ENCODE measurements around the gene PHIP. TPM values are rescaled to one million over a fixed set of nuclear protein-coding genes. Genes with fewer than 3 reads are reported as not detected.
A peak's percentile ranks its signal among the peaks of the same experiment; 100 is the strongest.

Gene PHIP
- total RNA-seq, 1 donor from 2014 or later, result 33.9 TPM

GRCh38 chr6:79079561-79080041 is 1.5 kb upstream of the PHIP start:
- peaks cover 27% of the 10 kb centered on the region for H3K27me3 Mint-ChIP-seq
- intact Hi-C loops (cut with micrococcal nuclease), result loop anchor here (2.0 to 10.0 kb wide), 5 partner anchors 39 to 1027 kb away; partner anchors contain the start of genes BCKDHB and LCA5
- peaks cover 10% of the 10 kb centered on the region for H3K36me3 Mint-ChIP-seq (ENCODE audit: low read depth)
- peak overlapping the region; percentile 96 for H3K4me3 Mint-ChIP-seq
- DNase-seq, result no peak
- H3K9me3 Mint-ChIP-seq, result no peaks in the 10 kb centered on the region
- peak overlapping the region; percentile 96 for H3K27ac Mint-ChIP-seq
- peaks cover 25% of the 10 kb centered on the region for H3K4me1 Mint-ChIP-seq

DNA sequence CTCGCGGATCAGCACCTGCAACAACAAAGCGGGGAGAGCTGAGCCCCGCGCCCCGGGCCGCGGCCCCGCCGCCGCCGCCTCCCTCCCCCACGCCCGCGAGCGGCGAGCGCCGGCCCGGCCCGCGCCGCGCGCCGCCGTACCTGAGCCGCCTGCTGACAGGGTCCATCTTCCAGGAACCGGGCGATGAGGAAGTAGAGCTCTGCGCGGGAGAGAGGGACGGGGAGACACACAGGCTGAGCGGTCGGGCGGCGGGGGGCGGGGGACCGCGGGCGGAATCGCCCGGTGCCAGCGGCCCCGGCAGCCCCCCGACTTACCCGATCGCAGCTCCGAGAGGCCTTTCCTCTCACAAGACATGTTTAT is 359 bp downstream of the PHIP start:
- Mint-ChIP-seq H3K4me3 (peak overlapping the region; percentile 96), H3K27me3 (peaks cover 14% of the 10 kb centered on the region), H3K9me3 (no peaks in the 10 kb centered on the region), H3K4me1 (peaks cover 34% of the 10 kb centered on the region), H3K27ac (peak overlapping the region; percentile 96), H3K36me3 (ENCODE audit: low read depth) (peaks cover 15% of the 10 kb centered on the region)
- no peak for DNase-seq
- intact Hi-C loops (cut with micrococcal nuclease), result loop anchor here (1.0 to 10.0 kb wide), 8 partner anchors 15 to 1029 kb away; partner anchors contain the start of genes BCKDHB, HMGN3, IRAK1BP1 and LCA5

GRCh38 chr6:79076782-79077641 is 1.0 kb downstream of the PHIP start:
- Mint-ChIP-seq H3K9me3 (no peaks in the 10 kb centered on the region), H3K4me1 (peaks cover 37% of the 10 kb centered on the region), H3K4me3 (peak overlapping the region; percentile 95), H3K36me3 (ENCODE audit: low read depth) (peaks cover 17% of the 10 kb centered on the region), H3K27ac (peak overlapping the region; percentile 90), H3K27me3 (peaks cover 9% of the 10 kb centered on the region)
- peak; percentile 96 for DNase-seq
- intact Hi-C loops (cut with micrococcal nuclease), result loop anchor here (1.0 to 10.0 kb wide), 3 partner anchors 14 to 388 kb away; no protein-coding TSS in a partner anchor

DNA sequence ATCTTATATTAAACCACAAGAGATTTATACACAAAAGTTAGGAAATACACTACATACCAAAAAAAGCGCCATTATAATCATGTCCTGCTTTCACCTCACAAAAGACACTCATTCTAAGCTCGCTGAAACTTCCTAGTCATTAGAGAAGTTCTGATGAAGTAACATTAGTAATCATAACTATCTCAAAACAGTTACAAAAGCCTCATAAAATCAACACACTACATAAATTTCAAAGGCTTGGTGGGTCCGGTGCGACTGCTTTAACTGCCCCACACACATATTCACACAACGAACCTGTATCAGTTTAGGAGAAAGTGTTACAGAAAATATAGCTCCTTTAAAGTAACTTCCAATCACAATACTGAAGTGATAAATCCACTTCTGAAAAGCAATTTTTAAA is 1.9 kb downstream of the PHIP start:
- no peaks in the 10 kb centered on the region for H3K9me3 Mint-ChIP-seq
- H3K27ac Mint-ChIP-seq, result peak overlapping the region; percentile 90
- H3K27me3 Mint-ChIP-seq, result peaks cover 3% of the 10 kb centered on the region
- DNase-seq, result no peak
- peak overlapping the region; percentile 95 for H3K4me3 Mint-ChIP-seq
- peaks cover 18% of the 10 kb centered on the region for H3K36me3 Mint-ChIP-seq (ENCODE audit: low read depth)
- intact Hi-C loops (cut with micrococcal nuclease), result loop anchor here (1.0 to 10.0 kb wide), 3 partner anchors 13 to 389 kb away; no protein-coding TSS in a partner anchor
- H3K4me1 Mint-ChIP-seq, result peaks cover 38% of the 10 kb centered on the region

DNA sequence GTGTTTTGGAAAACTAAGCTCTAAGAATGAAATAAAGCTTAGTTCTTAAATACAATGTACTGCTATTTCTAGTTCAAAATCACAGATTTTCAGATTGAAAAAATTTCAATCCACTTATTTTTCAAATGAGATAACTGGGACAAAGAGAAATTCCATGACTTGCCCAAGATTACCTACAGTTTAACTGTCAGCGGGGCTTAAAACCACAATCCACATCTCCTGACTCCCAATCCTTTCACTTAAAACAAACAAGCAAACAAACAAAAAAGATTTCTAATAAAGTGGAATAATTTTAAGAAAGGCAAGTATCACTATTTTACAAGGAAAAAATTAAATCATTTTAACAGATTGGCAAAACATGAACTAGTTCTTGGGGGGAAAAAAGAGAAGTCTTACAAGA is 4.2 kb downstream of the PHIP start:
- intact Hi-C loops (cut with micrococcal nuclease), result loop anchor here (10.0 kb wide), 1 partner anchor 391 kb away; no protein-coding TSS in a partner anchor
- DNase-seq, result no peak
- Mint-ChIP-seq H3K9me3 (no peaks in the 10 kb centered on the region), H3K27me3 (no peaks in the 10 kb centered on the region), H3K4me1 (peaks cover 42% of the 10 kb centered on the region), H3K4me3 (no peak overlapping the region), H3K27ac (no peak overlapping the region), H3K36me3 (ENCODE audit: low read depth) (peaks cover 24% of the 10 kb centered on the region)

GRCh38 chr6:79072640-79073181 is 5.3 kb downstream of the PHIP start:
- H3K27ac Mint-ChIP-seq, result no peak overlapping the region
- no peaks in the 10 kb centered on the region for H3K9me3 Mint-ChIP-seq
- H3K4me1 Mint-ChIP-seq, result peaks cover 39% of the 10 kb centered on the region
- no peaks in the 10 kb centered on the region for H3K27me3 Mint-ChIP-seq
- H3K36me3 Mint-ChIP-seq (ENCODE audit: low read depth), result peaks cover 23% of the 10 kb centered on the region
- DNase-seq, result no peak
- H3K4me3 Mint-ChIP-seq, result no peak overlapping the region
- intact Hi-C loops (cut with micrococcal nuclease), result loop anchor here (10.0 kb wide), 1 partner anchor 392 kb away; no protein-coding TSS in a partner anchor

DNA sequence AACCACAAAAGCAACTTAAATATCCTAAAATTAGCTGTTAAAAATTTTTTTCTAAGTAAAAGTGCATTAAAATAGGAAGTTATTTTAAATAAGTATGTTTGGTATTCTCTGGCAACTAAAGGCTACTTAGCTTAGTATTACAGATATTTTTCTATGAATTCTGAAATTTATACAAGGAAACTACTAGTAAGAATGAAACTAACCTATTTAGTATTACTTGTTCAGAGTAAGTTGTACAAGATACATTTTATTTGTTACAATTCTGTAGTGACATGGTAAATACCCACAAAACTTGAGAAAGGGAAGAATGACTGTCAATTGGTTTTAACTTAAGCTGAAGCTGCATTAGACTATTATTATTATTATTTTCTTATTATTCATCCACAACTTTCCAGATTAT is 6.5 kb downstream of the PHIP start:
- H3K4me3 Mint-ChIP-seq, result no peak overlapping the region
- intact Hi-C loops (cut with micrococcal nuclease), result loop anchor here (10.0 kb wide), 1 partner anchor 393 kb away; no protein-coding TSS in a partner anchor
- H3K9me3 Mint-ChIP-seq, result no peaks in the 10 kb centered on the region
- H3K27me3 Mint-ChIP-seq, result no peaks in the 10 kb centered on the region
- H3K27ac Mint-ChIP-seq, result no peak overlapping the region
- DNase-seq, result no peak
- peaks cover 22% of the 10 kb centered on the region for H3K36me3 Mint-ChIP-seq (ENCODE audit: low read depth)
- H3K4me1 Mint-ChIP-seq, result peaks cover 42% of the 10 kb centered on the region

DNA sequence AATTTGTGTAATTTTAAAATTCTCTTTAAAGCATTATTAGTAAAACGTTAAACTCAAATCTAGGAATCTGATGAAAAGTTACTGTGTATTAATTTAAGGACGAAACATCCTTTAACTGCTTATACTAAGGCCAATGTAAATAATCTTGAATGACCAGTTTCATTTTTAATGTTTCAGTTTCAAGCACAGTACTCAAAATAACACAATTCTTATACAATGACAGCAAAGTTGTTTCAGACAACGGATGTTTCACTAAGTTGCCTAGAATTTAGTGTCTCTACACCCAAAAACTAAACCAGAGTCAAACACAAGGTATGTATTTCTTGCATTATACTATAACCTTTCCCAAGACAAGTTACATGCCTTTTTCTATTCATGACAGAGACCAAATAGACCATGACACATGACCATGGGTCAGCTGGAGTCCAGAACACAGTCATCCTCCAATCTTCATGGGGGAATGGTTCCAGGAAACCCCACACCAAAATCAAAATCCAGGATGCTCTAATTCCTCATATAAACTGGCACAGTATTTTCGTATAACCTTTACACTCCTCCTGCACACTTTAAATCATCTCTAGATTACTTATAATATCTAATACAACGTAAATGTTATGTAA is 7.7 kb downstream of the PHIP start:
- H3K4me3 Mint-ChIP-seq, result no peak overlapping the region
- H3K9me3 Mint-ChIP-seq, result no peaks in the 10 kb centered on the region
- no peak overlapping the region for H3K27ac Mint-ChIP-seq
- intact Hi-C loops (cut with micrococcal nuclease), result loop anchor here (10.0 kb wide), 1 partner anchor 394 kb away; no protein-coding TSS in a partner anchor
- no peaks in the 10 kb centered on the region for H3K27me3 Mint-ChIP-seq
- H3K4me1 Mint-ChIP-seq, result peaks cover 34% of the 10 kb centered on the region
- peaks cover 16% of the 10 kb centered on the region for H3K36me3 Mint-ChIP-seq (ENCODE audit: low read depth)
- DNase-seq, result no peak

- no peak overlapping the region for H3K4me3 Mint-ChIP-seq
- H3K9me3 Mint-ChIP-seq, result no peaks in the 10 kb centered on the region
- H3K27me3 Mint-ChIP-seq, result no peaks in the 10 kb centered on the region
- H3K27ac Mint-ChIP-seq, result no peak overlapping the region
- peaks cover 9% of the 10 kb centered on the region for H3K36me3 Mint-ChIP-seq (ENCODE audit: low read depth)
- intact Hi-C loops (cut with micrococcal nuclease), result no loop called here
- peaks cover 12% of the 10 kb centered on the region for H3K4me1 Mint-ChIP-seq
- DNase-seq, result no peak
Measured at GRCh38 chr6:79066828-79067227, 11.2 kb downstream of the PHIP start.

GRCh38 chr6:79066330-79066729 is 11.7 kb downstream of the PHIP start:
- Mint-ChIP-seq H3K27me3 (no peaks in the 10 kb centered on the region), H3K27ac (no peak overlapping the region), H3K4me1 (peaks cover 12% of the 10 kb centered on the region), H3K9me3 (no peaks in the 10 kb centered on the region), H3K36me3 (ENCODE audit: low read depth) (peaks cover 9% of the 10 kb centered on the region), H3K4me3 (no peak overlapping the region)
- intact Hi-C loops (cut with micrococcal nuclease), result no loop called here
- no peak for DNase-seq

DNA sequence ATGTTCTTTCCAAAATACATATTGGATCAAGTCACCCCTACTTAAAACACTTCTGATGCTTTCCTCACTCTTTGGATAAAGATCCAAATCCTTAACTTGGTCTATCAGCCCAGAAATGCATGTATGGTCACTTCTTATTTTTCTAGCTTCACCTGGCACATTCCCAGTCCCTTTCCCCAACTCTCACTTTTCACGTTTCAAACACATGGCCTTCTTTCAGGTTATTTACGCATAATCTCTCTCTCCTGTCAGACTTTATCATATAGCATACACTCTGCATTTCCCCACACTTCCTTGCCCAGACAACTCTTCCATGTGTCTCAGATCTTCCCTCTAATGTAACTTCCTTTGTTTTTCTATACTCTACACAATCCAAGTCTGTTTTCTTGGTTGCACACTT is 12.8 kb downstream of the PHIP start:
- Mint-ChIP-seq H3K9me3 (no peaks in the 10 kb centered on the region), H3K27me3 (no peaks in the 10 kb centered on the region), H3K27ac (no peak overlapping the region), H3K36me3 (ENCODE audit: low read depth) (peaks cover 4% of the 10 kb centered on the region), H3K4me1 (peaks cover 5% of the 10 kb centered on the region), H3K4me3 (no peak overlapping the region)
- intact Hi-C loops (cut with micrococcal nuclease), result no loop called here
- no peak for DNase-seq

DNA sequence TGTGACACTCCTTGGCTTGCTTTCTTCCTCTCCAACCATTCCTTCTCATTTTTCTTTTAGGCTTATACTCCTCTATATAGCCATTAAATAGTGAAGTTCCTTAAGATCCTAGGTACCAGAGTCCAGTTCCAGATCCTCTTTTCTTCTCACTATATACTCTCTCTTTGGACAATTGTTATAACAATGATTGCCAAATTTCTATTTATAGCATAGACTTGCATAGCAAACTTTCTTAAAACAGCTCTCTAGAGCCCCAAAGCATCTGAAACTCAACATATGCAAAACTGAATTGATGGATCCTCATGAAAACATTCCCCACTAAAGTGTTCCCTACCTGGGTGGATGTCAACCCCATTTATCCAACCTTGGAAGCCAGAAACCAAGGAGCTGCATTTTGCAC is 13.4 kb downstream of the PHIP start:
- intact Hi-C loops (cut with micrococcal nuclease), result no loop called here
- no peaks in the 10 kb centered on the region for H3K9me3 Mint-ChIP-seq

DNA sequence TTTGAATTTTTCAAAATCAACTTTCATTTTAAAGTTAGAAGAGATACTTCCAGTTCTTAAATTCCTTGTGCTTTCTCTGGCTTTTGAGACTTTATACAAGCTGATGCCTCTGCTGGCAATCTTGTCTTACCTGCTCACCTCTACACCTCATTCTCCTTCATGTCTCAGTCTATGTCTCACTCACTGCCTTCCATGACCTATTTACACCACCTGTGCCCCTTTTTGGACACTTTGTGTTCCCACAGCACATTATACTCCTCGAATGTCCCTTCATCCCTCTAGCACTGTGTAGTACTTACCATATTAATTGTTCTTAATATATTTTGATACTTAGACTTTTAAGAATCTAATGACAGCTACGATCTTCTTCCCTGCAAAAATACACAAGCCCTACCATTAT is 15.3 kb downstream of the PHIP start:
- H3K9me3 Mint-ChIP-seq, result no peaks in the 10 kb centered on the region
- H3K4me3 Mint-ChIP-seq, result no peak overlapping the region
- DNase-seq, result no peak
- intact Hi-C loops (cut with micrococcal nuclease), result loop anchor here (2.0 kb wide), 1 partner anchor 14 kb away; no protein-coding TSS in a partner anchor
- no peaks in the 10 kb centered on the region for H3K27me3 Mint-ChIP-seq
- peaks cover 17% of the 10 kb centered on the region for H3K36me3 Mint-ChIP-seq (ENCODE audit: low read depth)
- no peak overlapping the region for H3K27ac Mint-ChIP-seq
- peaks cover 9% of the 10 kb centered on the region for H3K4me1 Mint-ChIP-seq

More for the DNA sequence above, 13.4 kb downstream of the PHIP start:
- Mint-ChIP-seq H3K36me3 (ENCODE audit: low read depth) (peaks cover 8% of the 10 kb centered on the region), H3K27me3 (no peaks in the 10 kb centered on the region), H3K4me1 (peaks cover 5% of the 10 kb centered on the region), H3K27ac (no peak overlapping the region), H3K4me3 (no peak overlapping the region)
- no peak for DNase-seq

Data from activated CD4-positive, alpha-beta T cell treated with anti-CD3 and anti-CD28 coated beads, Interleukin-2, amount 10 ng/mL, durations not matched to agents 24 days and 14 days (primary cell).